DMS153 treated with DMSO at 0.1 percent for 48 hours (cell line): Measurements from ENCODE around the gene CHRNB4.

Source experiments
- DNase-seq: peaks from one replicate; lab custom pipeline; 2025; ENCODE audit not compliant: unreplicated experiment; lab: John Stamatoyannopoulos, UW

Gene CHRNB4

GRCh38 chr15:78634210-78635145 lies 6.5 kb downstream of the CHRNB4 start:
- no peak for DNase-seq

- DNase-seq: no peak
Measured at GRCh38 chr15:78633348-78633747, 7.7 kb downstream of the CHRNB4 start.

GRCh38 chr15:78630886-78631633 lies 9.9 kb downstream of the CHRNB4 start:
- DNase-seq: no peak

GRCh38 chr15:78629716-78630065 lies 11.3 kb downstream of the CHRNB4 start:
- DNase-seq: no peak

GRCh38 chr15:78629031-78629715 lies 11.8 kb downstream of the CHRNB4 start:
- no peak for DNase-seq

- DNase-seq: no peak
Measured at GRCh38 chr15:78628227-78628626, 12.8 kb downstream of the CHRNB4 start.

GRCh38 chr15:78627348-78627747 lies 13.7 kb downstream of the CHRNB4 start:
- no peak for DNase-seq

GRCh38 chr15:78626381-78626995 lies 14.5 kb downstream of the CHRNB4 start:
- DNase-seq: no peak

GRCh38 chr15:78625606-78626280 lies 15.3 kb downstream of the CHRNB4 start:
- DNase-seq: no peak

- DNase-seq: no peak
Measured at GRCh38 chr15:78624651-78625590, 16.1 kb downstream of the CHRNB4 start.

GRCh38 chr15:78623786-78624497 lies 17.1 kb downstream of the CHRNB4 start:
- DNase-seq: no peak

GRCh38 chr15:78621810-78622402 lies 19.1 kb downstream of the CHRNB4 start:
- DNase-seq: no peak

- no peak for DNase-seq
Measured at GRCh38 chr15:78620527-78621421, 20.2 kb downstream of the CHRNB4 start, which contains the start of gene CHRNA3. TSS of gene CHRNA3 (minus strand) at chr15:78620996. CDS start at chr15:78620794, 202 bp downstream.

- DNase-seq: no peak
Measured at GRCh38 chr15:78620021-78620526, 20.9 kb downstream of the CHRNB4 start.

- no peak for DNase-seq
Measured at GRCh38 chr15:78619022-78619950, 21.7 kb downstream of the CHRNB4 start.

GRCh38 chr15:78618490-78618934 lies 22.5 kb downstream of the CHRNB4 start:
- no peak for DNase-seq
